GM12801 (cell line): ENCODE measurements around the gene KISS1R.

Experiments
- TF ChIP-seq, protein P1 (sequence below): IDR thresholded peaks from one replicate; pipeline ENCODE4 v1.5.1; 2011; ENCODE audit warnings: control low read depth; ENCODE audit not compliant: insufficient read length; ENCODE audit errors: extremely low read depth

Gene KISS1R

GRCh38 chr19:945401-946252 is 28.5 kb downstream of the KISS1R start:
- TF ChIP-seq, protein P1, sequence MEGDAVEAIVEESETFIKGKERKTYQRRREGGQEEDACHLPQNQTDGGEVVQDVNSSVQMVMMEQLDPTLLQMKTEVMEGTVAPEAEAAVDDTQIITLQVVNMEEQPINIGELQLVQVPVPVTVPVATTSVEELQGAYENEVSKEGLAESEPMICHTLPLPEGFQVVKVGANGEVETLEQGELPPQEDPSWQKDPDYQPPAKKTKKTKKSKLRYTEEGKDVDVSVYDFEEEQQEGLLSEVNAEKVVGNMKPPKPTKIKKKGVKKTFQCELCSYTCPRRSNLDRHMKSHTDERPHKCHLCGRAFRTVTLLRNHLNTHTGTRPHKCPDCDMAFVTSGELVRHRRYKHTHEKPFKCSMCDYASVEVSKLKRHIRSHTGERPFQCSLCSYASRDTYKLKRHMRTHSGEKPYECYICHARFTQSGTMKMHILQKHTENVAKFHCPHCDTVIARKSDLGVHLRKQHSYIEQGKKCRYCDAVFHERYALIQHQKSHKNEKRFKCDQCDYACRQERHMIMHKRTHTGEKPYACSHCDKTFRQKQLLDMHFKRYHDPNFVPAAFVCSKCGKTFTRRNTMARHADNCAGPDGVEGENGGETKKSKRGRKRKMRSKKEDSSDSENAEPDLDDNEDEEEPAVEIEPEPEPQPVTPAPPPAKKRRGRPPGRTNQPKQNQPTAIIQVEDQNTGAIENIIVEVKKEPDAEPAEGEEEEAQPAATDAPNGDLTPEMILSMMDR = no peak

DNA sequence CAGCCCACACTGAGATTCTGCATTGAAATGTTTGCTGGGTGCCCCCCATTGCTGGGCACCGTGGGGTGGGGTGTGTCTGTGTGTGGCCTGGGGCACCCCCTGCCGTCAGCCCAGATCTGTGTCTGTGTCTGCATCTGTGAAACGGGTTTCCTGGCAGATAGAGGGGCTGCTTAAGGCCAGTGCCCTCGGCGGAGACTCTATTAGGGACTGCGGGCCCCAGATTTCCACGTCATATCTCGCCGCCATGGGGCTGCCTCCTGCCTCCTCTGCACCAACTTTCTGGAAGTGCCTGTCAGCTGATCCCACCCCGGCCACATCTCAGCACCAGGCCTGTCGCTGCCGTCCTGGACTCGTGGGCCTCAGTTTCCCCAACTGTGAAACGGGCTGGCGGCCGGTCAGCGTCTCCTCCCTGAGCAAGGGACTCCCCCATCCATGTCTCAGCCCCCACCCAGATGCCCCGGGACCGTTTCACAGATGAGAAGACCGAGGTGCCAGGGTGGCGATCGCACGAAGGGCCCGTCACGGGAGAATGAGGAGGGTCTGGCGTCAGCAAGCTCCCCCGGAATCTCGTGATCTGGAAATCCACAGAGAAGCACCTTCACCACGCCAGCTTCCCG is 30.1 kb downstream of the KISS1R start:
- TF ChIP-seq, protein P1 = no peak

- TF ChIP-seq, protein P1 = no peak
Measured at GRCh38 chr19:947707-948539, 30.8 kb downstream of the KISS1R start.

- TF ChIP-seq, protein P1 = no peak
Measured at GRCh38 chr19:948842-949496, 31.8 kb downstream of the KISS1R start.

DNA sequence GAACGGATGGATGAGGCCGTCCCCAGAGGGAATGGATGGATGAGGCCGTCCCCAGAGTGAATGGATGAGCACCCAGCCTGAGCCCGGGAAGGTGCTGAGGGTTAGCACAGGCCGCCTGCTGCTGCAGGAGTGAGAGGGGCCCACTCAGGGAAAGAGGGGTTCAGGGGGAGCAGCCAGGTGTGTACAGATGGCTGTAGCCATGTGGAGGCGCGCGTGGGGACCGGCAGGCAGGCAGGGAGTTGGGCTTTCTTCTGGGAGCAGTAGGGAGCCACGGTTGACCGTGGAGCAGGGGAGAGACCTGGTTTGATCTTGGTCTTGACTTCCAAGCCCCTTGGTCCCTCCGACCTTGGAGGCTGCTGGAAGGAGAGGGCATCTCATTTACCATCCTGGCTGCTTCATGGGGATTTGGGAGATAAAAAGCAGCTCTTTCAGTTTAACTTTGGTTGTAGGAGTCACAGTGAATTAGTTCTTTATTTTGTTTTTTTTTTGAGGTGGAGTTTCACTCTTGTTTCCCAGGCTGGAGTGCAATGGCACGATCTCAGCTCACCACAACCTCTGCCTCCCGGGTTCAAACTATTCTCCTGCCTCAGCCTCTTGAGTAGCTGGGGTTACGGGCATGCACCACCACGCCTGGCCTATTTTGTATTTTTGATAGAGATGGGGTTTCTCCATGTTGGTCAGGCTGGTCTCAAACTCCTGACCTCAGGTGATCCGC is 33.4 kb downstream of the KISS1R start:
- TF ChIP-seq, protein P1 = no peak

DNA sequence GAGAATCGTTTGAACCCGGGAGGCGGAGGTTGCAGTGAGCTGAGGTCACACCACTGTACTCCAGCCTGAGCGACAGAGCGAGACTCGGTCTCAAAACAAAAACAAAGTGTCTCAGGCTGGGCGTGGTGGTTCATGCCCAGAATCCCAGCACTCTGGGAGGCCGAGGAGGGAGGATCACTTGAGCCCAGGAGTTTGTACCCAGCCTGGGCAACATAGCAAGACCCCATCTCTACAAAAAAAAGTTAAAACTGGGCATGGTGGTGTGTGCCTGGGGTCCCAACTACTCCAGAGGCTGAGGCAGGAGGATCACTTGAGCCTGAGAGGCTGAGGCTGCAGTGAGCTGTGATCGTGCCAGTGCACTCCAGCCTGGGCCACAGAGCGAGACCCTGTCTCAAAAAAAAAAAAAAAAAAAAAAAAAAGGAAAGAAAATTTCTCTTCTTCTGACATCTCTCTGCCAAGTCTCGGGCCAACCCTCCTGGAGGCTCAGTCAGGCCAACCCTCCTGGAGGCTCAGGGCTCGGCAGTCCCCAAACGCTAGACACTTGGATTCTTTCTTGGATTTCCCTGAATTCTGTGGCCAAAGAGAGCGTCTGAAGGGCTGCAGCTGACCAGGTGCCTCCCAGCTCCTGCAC is 35.0 kb downstream of the KISS1R start:
- TF ChIP-seq, protein P1 = no peak
